Measurements from ENCODE around the gene M1AP.

- TF ChIP-seq CTCF (IDR thresholded peaks at IDR 0.05; ENCODE audit: low read length) (no peak), EZH2 (optimal IDR thresholded peaks at IDR 0.05; ENCODE audit: low read depth, low read length) (no peak)
Measured at GRCh38 chr2:74562126-74562775, 85.9 kb downstream of the M1AP start.

Measured in MM.1S (cell line).